Activated CD8-positive, alpha-beta memory T cell treated with anti-CD3 and anti-CD28 coated beads for 24 hours (primary cell): ENCODE data around the gene CD19.
"Not testable (repeated sequence)": the region's sequence is repeated elsewhere in the genome, so short reads cannot be mapped to it uniquely, and the experiment has no call there.

Experiments used
- DNase-seq: peaks from one replicate; pipeline ENCODE4 v3.0.0-alpha.2; 2020

Gene CD19

DNA sequence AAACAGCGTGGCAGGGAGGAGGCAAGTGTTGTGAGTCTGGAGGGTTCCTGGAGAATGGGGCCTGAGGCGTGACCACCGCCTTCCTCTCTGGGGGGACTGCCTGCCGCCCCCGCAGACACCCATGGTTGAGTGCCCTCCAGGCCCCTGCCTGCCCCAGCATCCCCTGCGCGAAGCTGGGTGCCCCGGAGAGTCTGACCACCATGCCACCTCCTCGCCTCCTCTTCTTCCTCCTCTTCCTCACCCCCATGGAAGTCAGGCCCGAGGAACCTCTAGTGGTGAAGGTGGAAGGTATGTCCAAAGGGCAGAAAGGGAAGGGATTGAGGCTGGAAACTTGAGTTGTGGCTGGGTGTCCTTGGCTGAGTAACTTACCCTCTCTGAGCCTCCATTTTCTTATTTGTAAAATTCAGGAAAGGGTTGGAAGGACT lies at the start of gene CD19:
Gene CD19 (plus strand): TSS at position 171 of the 425 bp plus-strand sequence. CDS start 30 bp downstream, at position 201.
- no peak for DNase-seq

DNA sequence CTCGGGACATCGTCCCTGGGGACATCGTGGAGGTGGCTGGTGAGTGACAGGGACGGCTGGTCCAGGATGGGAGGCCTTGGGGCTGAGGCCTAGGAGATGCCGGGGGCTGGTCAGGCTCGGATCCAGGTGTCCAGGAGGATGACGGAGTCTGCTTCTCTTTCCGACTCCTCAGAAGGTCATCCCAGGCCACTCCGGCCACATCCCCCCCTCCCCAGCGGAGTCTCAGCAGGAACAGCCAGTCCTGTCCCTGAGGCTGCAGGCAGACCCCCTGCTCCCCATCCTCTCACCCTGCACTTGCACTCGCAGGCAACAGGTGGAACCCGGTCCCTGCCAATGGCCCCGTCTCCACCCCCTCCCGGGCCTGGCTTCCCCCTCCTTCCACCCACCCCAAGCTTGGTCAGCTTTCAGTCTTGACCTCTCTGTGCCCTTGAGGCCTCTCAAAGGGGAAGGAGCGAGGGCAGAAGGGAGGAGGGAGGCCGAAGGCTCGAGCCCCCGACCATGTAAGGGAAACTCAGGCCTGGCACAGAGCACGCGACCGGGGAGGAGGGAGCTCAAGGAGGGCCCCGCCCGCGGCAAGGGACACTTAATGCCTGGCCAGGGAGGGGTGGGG lies 49.1 kb upstream of the CD19 start:
- no peak for DNase-seq

DNA sequence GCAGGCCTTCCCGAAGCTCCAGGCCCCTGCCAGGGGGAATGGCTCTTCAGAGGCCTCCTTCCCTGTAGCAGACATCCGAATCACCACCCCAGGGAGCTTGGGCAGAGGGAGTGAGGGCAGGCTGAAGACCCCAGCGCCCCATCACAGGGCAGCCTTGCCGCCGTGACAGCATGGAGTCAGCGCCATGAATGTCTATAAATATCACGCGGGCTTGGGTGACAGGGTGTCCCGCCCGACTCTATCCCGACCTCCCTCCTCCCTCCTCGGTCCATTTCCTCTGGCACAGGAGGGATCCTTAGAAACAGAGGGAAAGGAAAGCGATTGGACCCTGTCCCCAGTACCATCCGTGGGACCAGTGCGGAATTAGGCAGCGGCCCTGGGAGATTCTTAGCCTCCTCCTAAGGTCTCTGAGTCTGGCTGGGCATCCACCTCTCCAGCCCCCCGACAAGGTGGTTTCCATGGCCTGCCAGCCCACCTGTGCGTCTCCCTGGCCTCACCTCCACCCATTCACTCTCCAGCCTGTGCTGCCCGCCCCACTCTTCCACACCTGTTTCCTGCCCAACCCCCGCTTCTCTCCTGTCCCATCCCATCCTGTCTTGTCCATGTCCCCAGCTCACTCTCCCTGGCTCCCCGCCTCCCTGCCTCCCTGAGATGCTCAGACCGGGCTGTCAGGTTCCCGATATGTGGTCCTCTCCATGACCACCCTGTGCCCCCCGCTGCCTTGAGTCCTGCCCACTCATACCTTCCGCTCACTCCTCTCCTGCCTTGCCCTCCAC lies 48.4 kb upstream of the CD19 start:
- no peak for DNase-seq

DNA sequence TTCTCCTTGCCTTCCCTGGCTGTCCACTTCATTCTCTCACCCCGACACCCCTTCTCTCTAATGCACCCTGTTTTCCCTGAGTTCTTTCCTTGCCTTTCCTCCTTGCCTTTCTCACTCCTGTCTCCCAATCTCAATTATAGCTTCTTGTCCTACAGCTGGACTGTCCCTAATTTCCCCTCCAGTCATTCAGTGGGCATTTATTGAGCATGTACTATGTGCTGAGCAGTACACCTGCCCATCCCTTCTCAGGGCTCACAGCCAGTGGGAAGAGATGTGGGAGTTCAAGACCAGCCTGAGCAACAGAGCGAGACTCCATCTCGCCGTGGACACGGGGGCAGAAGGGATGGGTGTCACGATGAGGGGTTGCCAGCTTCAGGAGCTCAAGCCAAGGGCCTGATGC lies 47.7 kb upstream of the CD19 start:
- DNase-seq, result no peak

DNA sequence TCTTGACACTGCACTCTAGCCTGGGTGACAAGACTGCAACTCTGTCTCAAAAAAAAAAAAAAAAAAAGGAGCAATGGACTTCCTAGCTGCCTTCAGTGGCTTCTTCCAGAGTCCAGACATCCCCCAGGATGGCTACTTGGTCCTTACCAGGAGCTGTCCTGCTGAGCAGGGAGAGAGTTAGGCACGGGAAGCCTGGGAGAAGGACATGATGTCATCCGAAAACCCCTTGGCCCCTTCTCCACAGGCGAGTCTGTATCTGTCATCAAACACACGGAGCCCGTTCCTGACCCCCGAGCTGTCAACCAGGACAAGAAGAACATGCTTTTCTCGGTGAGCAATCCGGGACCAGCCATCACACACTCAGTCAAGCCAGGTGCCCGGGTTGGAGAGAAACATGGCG lies 44.8 kb upstream of the CD19 start:
- no peak for DNase-seq

DNA sequence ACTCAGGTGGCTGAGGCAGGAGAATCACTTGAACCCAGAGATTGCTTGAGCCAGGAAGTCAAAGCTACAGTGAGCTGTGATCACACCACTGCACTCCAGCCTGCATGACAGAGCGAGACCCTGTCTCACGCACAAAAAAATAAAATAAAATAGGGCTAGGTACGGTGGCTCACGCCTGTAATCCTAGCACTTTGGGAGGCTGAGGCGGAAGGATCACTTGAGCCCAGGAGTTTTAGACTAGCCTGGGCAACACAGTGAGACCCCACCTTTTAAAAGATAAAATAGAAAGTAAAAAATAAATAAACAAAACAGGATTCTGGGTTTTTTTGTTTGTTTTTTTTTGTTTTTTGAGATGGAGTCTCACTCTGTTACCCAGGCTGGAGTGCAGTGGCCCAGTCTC lies 41.4 kb upstream of the CD19 start:
- DNase-seq, result not testable (repeated sequence)

DNA sequence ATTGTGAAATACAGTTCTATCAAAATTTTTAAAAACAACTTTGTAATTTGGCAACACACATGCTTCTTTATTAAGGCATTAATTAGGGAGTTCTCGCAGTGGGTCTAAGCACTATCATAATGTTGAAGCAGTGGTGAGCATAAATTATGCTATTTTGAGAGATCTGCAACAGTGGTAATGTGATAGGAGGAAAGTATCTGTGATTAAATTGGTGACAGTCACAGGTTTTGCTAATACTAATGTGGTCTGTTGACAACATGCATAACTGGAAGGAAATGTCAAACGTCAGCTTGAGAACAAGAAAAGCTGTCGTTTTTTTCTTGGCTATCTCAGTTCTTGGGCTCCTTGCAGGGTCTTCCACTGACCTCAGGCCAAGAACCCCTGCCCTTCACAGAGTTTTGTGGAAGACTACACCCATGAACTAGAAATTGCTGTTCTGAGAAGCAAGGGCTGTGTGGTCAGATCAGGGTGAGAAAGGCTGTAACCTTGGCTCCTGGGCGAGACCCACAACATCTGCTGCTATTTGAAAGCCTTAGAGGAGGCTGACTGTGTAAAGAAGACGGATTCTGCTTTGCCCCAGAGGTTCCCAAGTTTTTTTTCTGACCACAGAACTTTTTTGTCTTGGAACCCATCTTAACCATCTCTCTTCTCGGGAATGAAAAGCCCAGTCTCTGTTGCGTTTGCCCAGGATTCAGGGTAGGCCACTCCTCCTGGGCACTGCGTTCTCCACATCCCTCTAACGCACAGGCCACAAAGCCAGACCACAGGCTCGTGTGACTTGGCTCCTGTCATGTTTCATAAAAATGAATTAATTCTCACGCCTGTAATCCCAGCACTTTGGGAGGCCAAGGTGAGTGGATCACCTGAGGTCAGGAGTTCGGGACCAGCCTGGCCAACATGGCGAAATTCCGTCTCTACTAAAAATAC lies 39.5 kb upstream of the CD19 start:
- no peak for DNase-seq

DNA sequence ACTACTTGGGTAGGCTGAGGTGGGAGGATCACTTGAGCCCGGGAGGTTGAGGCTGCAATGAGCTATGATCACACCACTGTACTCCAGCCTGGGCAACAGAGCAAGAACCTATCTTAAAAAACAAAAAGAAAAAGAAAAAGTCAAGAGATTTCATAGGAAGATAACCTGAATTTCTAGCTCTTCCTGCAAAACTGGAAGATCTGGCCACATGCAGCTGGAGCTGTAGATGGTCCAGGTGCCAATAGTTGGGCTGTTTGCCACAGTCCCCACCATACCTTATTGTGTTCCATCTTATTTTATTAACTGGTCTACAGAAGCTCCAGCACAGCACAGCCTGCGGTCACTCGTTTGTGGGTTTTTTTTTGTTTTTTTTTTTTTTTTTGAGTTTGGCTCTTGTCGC lies 38.5 kb upstream of the CD19 start:
- no peak for DNase-seq

DNA sequence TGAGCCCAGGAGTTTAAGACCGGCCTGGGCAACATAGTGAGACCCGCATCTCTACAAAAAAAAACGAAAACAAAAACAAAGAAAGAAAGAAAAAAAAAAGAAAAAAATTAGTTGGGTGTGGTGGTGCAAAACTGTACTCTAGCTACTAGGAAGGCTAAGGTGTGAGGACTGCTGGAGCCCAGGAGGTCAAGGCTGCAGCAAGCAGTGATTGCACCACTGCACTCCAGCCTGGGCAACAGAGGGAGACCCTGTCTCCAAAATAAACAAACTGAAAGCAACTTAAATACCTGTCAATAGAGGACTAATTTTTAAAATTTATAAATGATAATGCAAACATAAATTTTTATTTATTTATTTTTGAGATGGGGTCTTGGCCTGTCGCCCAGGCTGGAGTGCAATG lies 36.2 kb upstream of the CD19 start:
- DNase-seq, result no peak

DNA sequence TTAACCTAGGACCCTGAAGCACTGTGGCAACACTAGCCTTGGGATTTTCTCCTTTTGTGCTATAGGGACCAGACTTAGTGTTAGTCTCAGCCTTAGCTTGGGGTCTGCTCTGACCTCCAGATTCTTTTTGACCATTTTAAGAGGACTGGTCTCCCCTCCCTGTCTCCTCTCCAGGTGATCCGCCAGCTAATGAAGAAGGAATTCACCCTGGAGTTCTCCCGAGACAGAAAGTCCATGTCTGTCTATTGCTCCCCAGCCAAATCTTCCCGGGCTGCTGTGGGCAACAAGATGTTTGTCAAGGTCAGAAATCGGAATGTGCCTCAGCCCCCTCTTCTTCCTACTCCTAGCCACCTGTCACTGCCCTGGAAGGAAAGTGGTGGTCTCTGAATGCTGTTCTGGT lies 33.9 kb upstream of the CD19 start:
- DNase-seq, result no peak

DNA sequence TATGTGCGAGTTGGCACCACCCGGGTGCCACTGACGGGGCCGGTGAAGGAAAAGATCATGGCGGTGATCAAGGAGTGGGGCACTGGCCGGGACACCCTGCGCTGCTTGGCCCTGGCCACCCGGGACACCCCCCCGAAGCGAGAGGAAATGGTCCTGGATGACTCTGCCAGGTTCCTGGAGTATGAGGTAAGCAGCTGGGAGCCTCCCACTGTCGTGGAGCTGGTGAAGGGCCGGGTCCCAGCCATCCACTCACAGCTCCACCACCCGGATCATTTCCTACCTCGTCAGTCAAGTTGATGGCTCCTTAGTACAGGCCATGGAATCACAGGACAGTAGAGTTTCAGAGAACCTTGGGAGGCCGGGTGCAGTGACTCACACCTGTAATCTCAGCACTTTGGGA lies 33.5 kb upstream of the CD19 start:
- no peak for DNase-seq

DNA sequence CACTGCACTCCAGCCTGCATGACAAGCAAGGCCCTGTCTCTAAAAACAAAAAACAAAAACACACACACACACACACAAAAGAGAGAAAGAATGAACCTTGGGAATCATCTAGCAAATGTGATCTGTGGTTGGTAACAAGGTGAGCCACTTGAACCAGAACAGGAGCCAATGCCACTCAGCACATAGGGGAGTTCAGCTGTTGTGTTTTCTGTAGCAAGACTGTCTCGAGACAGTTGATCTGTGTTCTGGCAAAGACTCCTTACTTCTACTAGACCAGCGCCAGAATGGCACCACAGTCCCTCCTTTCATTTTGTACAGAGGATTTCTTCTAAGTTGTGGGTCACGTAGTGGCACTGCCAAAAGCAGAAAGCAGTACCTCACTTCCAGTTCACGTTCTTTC lies 32.8 kb upstream of the CD19 start:
- DNase-seq, result no peak

DNA sequence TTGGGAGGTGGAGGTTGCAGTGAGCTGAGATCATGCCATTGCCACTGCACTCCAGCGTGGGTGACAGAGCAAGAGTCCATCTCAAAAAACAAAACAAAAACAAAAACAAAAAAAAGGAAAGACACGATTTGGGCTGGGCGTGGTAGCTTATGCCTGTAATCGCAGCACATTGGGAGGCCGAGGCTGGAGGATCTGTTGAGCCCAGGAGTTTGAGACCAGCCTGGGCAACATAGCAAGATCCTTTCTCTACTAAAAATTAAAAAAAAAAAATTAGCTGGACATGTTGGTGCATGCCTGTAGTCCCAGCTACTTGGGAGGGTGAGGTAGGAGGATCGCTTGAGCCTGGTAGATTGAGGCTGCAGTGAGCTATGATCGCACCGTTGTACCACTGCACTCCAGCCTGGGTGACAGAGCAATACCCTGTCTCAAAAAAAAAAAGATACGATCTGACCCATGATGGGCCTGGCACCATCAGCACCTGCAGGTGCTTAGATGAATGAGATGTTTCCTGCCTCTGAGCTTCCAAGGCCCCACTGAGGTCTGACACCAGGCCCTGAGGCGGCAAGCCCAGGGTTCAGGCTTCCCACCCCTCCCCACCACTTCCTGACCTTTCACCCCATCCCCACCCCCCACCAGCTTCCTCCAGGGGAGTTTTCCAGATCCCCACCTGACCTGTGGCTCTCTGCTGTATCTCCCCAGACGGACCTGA lies 31.7 kb upstream of the CD19 start:
- no peak for DNase-seq

DNA sequence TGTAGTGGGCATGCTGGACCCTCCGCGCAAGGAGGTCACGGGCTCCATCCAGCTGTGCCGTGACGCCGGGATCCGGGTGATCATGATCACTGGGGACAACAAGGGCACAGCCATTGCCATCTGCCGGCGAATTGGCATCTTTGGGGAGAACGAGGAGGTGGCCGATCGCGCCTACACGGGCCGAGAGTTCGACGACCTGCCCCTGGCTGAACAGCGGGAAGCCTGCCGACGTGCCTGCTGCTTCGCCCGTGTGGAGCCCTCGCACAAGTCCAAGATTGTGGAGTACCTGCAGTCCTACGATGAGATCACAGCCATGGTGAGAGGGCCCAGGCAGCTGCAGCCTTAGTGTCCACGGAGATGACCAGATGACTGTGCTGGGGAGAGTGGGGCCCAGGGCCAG lies 31.2 kb upstream of the CD19 start:
- no peak for DNase-seq

DNA sequence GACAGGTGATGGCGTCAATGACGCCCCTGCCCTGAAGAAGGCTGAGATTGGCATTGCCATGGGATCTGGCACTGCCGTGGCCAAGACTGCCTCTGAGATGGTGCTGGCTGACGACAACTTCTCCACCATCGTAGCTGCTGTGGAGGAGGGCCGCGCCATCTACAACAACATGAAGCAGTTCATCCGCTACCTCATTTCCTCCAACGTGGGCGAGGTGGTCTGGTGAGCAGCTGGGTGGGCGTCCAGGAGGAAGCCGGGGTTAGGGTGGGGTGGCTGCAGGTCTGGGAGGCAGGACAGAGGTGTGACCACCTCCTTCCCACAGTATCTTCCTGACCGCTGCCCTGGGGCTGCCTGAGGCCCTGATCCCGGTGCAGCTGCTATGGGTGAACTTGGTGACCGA lies 29.9 kb upstream of the CD19 start:
- DNase-seq, result no peak

DNA sequence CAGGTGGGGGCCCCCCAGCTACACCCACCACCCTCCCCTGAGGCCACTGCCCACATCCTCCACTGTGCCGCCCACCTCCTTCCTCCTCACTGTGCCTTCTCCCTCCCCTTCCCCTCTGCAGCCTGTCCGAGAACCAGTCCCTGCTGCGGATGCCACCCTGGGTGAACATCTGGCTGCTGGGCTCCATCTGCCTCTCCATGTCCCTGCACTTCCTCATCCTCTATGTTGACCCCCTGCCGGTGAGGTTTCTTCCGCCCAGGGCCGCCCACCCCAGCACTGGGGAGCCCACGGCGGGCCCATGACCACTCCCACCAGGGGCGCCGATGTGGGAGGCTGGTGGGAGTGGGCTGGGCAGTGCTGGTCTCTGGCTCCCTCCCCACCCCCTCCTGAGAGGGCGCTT lies 28.9 kb upstream of the CD19 start:
- DNase-seq, result no peak

DNA sequence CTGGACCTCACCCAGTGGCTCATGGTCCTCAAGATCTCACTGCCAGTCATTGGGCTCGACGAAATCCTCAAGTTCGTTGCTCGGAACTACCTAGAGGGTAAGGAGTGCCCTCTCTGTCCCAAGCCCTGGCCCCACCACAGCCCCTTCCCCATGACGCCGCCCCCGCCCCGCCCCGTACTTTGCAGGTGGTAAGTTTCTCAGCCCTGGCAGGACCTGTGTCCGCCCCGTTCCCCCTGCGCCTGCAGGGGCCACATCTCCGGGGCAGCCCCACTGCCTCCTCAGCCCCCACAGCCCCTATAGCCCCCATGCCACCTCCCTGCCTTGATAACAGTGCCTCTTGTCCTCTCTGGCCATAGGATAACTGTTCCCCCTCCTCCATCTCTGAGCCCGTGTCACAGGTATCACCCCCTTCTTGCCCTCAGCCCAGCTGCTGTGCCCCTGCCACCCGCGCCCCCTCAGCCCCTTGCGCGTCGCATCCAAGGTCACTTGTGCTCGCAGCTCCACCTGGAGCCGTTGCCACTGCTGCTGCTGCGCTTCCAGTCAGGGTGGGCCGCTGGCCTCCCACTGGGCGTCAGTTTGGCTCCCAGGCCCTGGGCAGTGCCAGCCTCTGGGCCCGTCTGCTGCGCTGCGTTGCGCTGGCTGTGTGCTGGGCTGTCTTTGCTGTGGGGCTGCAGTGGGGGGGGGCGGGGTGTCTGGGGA lies 28.3 kb upstream of the CD19 start:
- DNase-seq, result no peak

DNA sequence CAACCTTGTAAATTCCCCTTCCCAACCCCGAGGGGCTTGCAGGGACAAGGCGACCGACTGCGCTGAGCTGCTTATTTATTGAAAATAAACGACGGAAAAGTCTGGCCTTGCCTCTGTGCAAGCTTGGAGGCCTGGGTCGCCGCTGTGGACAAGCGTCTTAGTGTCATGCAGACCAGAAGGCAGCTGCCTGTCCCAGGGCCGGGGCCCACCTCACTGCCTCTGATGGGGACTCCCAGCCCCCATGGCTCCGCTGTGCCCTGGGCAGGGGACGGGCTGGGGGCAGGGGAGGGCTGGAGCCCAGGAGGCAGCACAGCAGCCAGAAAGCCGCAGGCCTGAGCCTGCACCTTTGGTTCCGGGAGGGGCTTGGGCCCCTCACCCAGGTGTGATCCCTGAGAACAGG lies 27.4 kb upstream of the CD19 start:
- no peak for DNase-seq

DNA sequence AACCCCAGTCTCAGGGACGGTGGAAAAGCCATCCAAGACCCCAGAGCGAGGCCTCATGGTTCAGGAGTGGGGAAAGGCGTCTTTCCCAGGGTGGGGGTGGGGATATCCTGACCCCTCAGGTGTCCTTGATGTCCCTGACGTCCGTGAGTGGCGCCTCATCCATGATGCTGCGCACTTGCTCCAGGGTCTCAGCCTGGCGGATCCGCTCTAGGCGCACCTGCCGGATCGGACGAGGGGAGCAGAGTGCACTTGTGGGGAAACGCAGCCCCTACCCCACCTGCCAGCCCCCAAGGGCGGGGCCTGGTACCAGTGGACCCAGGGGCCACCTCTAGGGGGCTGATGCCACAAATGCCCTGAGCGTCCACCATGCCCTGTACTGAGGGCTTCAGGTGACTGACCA lies 26.9 kb upstream of the CD19 start:
- no peak for DNase-seq

DNA sequence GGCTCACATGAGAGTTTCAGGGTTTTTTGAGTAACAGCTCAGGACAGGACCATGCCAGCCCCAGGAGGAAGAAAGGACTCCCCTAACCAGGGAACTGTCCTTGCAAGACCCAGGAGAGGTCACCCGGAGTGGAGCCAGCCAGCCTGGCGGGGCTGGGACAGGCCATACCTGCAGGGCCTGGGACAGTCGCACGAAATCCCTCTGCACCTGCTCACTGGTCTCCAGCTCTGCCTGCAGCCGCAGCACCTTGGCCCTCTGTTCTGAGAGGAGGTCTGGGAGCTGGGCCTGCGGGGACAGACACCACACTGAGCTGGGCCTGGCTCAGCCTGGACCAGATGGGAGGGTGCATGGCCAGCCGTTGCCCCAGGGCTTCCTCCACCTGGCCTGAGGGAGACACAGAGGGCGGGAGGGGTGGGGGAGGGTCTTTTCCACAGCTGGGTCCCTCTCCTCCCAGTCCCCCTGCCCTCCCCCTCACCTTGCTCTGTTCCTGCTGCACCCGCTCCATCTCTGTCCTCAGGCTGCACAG lies 26.5 kb upstream of the CD19 start:
- no peak for DNase-seq

DNA sequence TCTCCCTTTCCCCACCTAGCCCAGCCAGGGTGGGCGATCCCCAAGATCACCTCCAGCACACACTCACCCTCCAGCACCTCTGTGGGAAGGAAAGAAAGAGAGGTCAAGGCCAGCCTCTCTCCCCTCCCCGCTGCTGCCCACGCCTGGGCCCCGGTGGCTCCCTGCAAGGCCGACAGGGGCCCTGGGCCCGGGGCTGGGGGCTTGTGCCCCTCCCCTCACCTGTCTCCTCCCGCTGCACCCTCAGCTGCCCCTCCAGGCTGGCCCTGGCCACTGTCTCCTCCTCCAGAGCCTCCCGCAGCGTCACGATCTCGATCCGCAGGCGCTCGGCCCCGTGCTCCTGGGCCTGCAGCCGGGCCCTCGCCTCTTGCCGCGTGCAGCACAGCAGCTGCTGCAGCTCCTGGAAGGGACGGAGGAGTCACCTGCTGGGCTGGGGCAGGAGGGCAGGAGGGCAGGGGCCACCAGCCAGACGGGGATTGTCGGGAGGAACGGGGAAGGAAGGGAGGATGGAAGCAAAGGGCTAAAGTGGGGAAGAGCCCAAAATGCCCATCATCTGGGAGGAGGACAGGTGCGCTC lies 25.9 kb upstream of the CD19 start:
- no peak for DNase-seq
